Dedifferentiated amniotic fluid mesenchymal stem cell (primary cell): ENCODE data around the gene DVL2.

Experiments
- DNase-seq: peaks from one replicate; pipeline ENCODE4 v3.0.0-alpha.2; 2016; ENCODE audit errors: extremely low spot score

Gene DVL2

GRCh38 chr17:7234083-7234951 is at the start of gene DVL2:
Gene DVL2, minus strand, starts transcription at chr17:7234517. Its CDS starts 255 bp downstream, at chr17:7234262.
- DNase-seq, result peak; percentile 90

- DNase-seq, result no peak
Measured at GRCh38 chr17:7283471-7284216, 49.3 kb upstream of the DVL2 start.

- DNase-seq, result no peak
Measured at GRCh38 chr17:7282752-7283321, 48.5 kb upstream of the DVL2 start.

DNA sequence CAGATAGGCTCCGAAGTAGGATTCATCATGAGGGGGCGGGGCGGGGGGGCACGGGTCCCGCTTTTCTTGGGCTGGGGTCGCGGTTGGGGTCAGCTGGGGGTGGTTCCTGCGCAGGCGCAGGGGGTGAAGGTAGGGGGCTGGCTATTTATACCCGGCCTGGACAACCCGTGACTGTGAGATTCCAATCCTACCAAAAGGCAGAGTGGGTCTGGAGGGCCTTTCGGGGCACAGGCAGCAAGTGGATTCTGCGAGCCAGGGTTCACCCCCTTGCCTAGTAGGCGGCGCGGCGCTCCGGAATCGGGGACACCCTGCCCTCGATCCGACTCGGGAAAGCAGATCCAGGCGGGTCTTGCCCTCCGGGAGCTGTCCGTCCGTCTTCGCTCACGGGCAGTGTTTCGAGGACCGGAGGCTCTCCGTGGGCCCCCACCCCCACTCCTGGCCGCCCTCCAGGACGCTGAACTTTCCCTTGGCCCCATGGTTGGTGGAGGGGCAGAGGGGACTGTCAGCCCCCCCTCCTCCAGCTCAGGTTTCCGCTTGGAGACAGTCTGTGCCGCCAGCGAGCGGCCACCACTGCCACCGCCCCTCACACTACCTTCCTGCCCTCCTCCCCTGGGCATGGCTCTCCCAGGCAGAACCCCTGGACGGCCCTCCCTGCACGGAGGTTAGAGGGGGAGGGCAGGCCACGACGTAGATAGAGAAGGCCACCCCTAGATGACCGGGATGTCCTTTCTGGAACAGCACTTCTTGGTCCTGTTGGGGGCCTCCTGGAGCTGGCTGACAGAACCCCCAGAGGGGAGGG is 47.8 kb upstream of the DVL2 start:
- DNase-seq, result no peak

- DNase-seq, result peak; percentile 86
Measured at GRCh38 chr17:7281074-7281952, 47.0 kb upstream of the DVL2 start, which contains the start of gene SLC2A4. Gene SLC2A4, plus strand, starts transcription at chr17:7281718. Its CDS starts 217 bp downstream, at chr17:7281935.

GRCh38 chr17:7280519-7281073 is 46.3 kb upstream of the DVL2 start:
- DNase-seq, result peak; percentile 67

DNA sequence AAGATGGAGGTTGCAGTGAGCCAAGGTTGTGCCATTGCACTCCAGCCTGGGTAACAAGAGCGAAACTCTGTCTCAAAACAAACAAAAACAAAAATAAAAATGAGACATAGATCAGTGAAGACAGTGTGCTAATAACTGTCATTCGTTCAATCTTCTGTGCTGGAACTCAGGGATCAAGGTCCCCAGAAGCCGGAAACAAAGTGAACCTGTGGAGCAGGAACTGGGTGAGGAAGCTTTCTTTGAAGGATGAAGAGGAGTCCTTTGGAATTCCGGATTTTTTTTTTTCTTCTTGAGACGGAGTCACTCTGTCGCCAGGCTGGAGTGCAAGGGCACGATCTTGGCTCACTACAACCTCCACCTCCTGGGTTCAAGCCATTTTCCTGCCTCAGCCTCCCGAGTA is 45.1 kb upstream of the DVL2 start:
- DNase-seq, result no peak

DNA sequence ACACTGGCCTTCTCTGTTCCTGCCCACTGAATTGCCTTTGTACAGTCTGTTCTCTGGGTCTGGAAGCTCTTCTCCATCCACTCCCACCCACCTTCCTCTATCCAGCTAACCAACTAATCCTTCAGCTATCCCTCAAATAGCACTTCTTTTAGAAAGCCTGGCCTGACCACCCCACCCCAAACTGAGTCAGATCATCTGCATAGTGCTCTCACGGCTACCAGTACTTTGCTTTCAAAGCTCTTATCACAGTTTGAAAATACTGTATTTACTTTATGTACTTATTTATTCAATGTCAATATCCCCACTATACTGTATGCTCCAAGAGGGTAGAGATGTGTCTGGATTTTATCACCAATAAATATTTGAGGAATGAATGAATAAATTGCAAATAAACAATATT is 32.5 kb upstream of the DVL2 start:
- DNase-seq, result no peak

DNA sequence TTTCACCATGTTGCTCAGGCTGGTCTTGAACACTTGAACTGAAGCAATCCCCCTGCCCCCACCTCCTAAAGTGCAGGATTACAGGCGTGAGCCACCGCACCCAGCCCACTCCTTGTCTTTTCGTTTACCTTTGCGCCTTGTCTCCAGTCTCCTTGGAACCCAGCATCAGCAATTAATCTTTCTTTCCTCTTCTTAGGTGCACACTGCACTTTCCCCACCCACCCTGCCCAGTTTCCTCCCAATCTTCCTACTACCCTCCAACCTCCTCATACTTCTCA is 29.4 kb upstream of the DVL2 start:
- no peak for DNase-seq

DNA sequence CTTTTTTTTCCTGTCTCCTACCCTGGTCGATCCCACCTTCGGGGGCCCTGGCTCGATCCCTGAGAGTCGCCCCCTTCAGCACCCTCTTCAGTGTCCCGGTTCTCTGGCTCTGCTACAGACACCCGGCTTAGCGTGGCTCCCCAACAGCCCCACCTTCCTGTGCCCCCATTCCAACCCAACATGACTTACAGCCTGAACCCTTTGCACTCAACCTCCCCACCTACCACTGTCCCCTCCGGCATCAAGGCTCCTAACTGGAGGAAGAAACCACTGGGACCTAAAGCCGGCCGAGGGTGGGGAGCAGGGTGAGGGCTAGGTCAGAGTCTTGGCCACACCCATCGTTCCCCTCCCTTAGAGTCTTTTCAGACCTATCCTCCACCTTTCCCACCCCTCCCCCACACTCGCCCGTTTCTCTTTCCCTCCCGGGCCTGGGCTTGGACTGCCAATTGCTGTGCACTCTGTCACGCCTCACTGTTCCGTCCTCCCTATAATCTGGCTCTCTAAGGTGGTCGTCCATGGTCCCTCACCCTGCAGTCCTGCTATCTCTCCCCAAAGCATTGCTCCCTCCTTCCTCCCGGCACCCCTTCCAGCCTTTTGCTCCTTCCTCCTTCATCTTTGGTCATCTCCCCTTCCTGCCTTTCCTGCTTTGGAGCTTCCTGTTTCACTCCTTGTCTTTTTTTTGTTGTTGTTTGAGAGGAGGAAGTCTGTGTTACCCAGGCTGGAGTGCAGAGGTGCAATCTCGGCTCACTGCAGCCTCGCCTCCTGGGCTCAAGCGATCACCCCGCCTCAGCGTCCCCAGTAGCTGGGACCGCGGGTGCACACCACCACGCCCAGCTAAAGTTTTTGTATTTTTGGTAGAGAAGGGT is 28.9 kb upstream of the DVL2 start:
- no peak for DNase-seq

DNA sequence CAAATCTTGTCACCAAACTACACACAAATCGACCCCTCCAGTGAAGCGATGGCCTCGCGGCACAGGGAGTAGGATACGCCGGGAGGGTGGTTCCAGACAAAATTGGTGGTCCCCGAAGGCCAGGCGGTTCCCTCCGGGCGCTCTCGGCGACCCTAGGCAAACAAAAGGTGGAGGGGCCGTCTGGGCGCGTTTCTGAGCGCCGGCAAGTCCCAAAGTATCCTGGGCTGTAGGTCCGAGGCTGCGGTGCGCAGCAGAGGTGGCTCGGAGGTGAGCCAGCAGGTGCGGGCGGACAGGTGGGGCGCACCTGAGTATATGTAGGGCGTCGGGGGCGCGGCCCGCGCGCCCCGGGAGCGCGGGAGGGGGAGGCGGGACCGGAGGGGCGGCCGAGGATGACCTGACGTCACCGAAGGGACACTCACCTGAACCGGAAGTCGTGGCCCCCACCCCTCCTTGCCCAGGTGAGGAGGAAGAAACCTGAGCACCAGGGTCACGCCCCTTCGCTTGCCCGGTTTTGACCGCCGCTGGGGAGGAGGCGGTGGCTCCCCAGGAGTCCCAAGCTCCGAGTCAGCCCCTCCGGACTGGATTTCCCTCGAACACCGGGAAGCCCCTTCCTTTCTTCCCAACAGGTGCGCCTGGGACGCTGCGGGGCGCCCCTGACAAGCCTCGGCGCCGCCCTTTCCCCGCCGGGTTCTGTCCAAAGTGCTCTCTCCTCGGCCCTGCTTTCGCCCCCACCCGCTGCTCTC is 28.0 kb upstream of the DVL2 start, which contains the start of gene CLDN7:
CLDN7 (minus strand) TSS at position 287 of the 743 bp plus-strand sequence. CDS start 435 bp downstream, outside the sequence.
- DNase-seq, result no peak

DNA sequence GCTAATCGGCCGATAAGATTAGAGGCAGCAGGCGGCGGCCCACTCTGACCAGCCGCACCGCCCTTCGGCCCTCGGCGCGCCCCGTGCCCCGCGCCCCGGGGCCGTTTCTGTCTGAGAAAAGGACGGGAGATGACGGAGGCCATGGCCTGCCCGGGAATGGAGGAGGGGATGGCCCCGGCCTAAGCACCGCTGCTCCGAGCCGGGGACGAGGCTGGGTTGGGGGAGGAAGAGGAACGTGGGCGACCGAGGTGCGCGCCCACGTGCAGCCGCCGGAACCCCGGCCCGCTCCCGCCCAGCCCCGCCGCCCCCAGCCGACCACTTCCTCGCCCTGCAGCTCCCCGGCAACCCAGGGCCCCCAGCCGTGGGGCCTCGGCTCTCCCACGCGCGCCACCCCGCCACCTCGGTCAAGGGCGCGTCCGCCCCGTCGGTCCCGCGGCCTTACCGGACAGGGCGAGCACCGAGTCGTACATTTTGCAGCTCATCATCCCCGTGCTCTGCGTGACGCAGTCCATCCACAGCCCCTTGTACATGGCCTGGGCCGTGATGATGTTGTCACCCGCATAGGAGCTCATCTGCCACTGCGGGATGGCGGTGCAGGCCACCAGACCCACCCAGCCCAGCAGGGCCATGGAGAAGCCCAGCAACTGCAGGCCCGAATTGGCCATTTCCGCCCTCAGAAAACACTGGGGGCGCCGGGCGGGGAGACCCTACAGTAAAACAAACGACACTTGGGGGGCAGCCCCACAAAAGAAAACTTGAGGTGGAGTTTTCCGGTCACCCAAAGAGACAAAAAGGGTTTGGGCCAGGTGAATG is 27.3 kb upstream of the DVL2 start:
- DNase-seq, result no peak

DNA sequence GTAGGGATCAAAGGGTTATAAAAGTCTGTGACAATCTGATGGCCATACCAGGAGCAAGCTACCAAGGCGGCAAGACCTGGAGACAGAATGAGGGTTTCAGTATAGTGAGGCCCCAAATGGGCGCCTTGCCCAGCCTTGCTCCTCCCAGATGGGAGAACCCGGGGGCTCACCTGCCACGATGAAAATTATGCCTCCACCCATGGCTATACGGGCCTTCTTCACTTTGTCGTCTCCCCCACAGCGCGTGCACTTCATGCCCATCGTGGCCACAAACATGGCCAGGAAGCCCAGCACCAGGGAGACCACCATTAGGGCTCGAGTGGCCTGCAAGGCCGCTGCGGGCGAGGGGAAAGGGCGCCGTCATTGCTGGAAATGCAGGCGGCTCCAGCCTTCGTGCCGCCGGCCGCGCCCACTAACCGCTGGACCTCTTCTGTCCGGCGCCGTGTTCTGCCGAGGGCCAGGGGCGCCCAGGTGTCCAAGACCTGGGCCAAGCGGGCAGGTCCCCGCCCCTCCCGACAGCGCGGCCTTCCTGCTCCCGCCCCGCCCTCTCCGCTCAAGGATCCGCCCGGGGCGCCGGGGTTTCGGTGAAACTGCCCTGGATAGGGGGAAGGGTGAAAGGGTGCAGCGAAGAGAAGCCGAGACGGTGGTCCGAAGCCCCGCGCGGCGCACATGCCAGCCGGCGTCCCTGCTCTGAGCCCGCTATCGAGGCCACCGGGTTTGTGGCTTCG is 26.5 kb upstream of the DVL2 start:
- no peak for DNase-seq

DNA sequence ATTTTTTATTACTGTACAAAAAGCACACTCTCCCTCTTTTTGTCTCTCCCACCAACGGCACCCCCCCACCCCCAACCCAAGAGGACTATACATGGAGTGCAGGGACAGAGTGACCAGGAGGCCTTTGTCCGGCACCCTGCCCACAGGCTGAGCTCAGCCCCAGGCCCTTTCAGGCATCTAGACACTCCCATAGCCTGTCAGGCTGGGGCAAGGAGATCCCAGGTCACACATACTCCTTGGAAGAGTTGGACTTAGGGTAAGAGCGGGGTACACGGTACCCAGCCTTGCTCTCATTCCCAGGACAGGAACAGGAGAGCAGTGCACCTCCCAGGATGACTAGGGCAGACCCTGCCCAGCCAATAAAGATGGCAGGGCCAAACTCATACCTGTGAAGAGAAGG is 25.8 kb upstream of the DVL2 start:
- no peak for DNase-seq

DNA sequence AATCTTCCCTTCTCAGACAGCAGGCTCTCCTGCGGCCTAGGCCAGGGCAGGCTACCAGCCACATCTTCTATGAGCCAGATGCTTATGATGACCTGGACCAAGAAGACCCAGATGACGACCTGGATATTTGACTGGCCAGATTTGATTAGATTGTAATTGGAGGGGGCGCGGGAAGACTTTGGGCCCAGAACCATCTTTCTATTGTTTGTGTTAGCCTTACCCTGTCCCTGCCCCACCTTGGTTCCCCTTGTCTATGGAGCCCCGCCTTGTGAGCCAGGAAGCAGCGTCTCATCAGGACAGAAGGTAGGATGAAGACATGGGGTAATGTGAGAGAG is 25.2 kb upstream of the DVL2 start:
- DNase-seq, result no peak

GRCh38 chr17:7258731-7259554 is 24.6 kb upstream of the DVL2 start:
- DNase-seq, result no peak
